Astrocyte of the cerebellum (primary cell): ENCODE measurements around the gene FMNL1.

Experiments used
- DNase-seq: peaks from one replicate; pipeline ENCODE4 v3.0.0-alpha.2; 2011; ENCODE audit warnings: low read depth
- H3K4me3 ChIP-seq: 2 replicates; pipeline ENCODE4 v1.5.1; 2011; ENCODE audit warnings: mild to moderate bottlenecking, low read depth, low read length, moderate library complexity
- CTCF ChIP-seq: IDR thresholded peaks from 2 replicates; pipeline ENCODE4 v1.5.1; 2012; ENCODE audit warnings: low read length, low read depth, moderate library complexity, mild to moderate bottlenecking; ENCODE audit errors: missing control alignments
- in situ Hi-C: cut with HindIII; loops from 2 replicates; pipeline ENCODE4 v1.10.0; 2017; ENCODE audit warnings: low sequenced_read_pairs

FMNL1 gene

GRCh38 chr17:45235416-45236281 lies 14.0 kb downstream of the FMNL1 start:
- in situ Hi-C loops: no loop called here

GRCh38 chr17:45236282-45236606 lies 14.6 kb downstream of the FMNL1 start:
- in situ Hi-C loops: no loop called here
- DNase-seq: no peak
- no peak overlapping the region for H3K4me3 ChIP-seq
- TF ChIP-seq CTCF: no peak

More at GRCh38 chr17:45235416-45236281, 14.0 kb downstream of the FMNL1 start:
- DNase-seq: peak; percentile 53
- TF ChIP-seq CTCF: peak; percentile 84
- no peak overlapping the region for H3K4me3 ChIP-seq

- TF ChIP-seq CTCF: no peak
- H3K4me3 ChIP-seq: no peak overlapping the region
- no peak for DNase-seq
- in situ Hi-C loops: no loop called here
Observed at GRCh38 chr17:45237686-45238085, 16.0 kb downstream of the FMNL1 start.

GRCh38 chr17:45238155-45238774 lies 16.6 kb downstream of the FMNL1 start:
- no peak for DNase-seq
- no peak for TF ChIP-seq CTCF
- in situ Hi-C loops: no loop called here
- no peak overlapping the region for H3K4me3 ChIP-seq

GRCh38 chr17:45240905-45241327 lies 19.2 kb downstream of the FMNL1 start:
- H3K4me3 ChIP-seq: peak overlapping the region; percentile 36
- DNase-seq: no peak
- in situ Hi-C loops: no loop called here
- TF ChIP-seq CTCF: no peak

- in situ Hi-C loops: no loop called here
- DNase-seq: no peak
- TF ChIP-seq CTCF: no peak
- peak overlapping the region; percentile 36 for H3K4me3 ChIP-seq
Observed at GRCh38 chr17:45241328-45242028, 19.8 kb downstream of the FMNL1 start.
